Measurements from ENCODE around the gene DISP2. TPM values are rescaled to one million over a fixed set of nuclear protein-coding genes. Genes with fewer than 3 reads are reported as not detected.
A peak's percentile ranks its signal among the peaks of the same experiment; 100 is the strongest.

DISP2 gene
- total RNA-seq, 1 donor from 2014 or later: 0.54 TPM

DNA sequence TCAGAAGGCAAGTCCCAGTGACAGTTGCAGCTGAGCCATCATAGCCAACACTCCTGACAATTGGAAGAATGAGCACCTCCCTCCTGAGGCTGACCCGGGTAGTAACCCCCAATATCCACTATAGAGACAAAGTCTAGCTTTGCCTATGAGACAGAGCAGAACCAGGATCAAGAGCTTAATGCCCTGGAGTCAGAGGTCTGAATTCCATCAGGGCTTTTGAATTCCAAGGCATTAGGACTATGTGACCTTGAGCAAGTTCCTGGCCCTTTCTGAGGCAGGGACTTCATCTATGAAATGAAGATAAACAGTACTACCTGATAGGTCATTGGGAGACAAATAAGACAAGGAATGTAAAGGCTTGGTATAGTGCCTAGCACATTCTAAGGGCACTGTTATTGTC is 37.6 kb upstream of the DISP2 start:
- H3K27me3 Mint-ChIP-seq (ENCODE audit: insufficient read depth): peaks cover 28% of the 10 kb centered on the region
- intact Hi-C loops (cut with micrococcal nuclease): loop anchor here (5.0 kb wide), 2 partner anchors 213 to 273 kb away; partner anchors contain the start of gene BMF

DNA sequence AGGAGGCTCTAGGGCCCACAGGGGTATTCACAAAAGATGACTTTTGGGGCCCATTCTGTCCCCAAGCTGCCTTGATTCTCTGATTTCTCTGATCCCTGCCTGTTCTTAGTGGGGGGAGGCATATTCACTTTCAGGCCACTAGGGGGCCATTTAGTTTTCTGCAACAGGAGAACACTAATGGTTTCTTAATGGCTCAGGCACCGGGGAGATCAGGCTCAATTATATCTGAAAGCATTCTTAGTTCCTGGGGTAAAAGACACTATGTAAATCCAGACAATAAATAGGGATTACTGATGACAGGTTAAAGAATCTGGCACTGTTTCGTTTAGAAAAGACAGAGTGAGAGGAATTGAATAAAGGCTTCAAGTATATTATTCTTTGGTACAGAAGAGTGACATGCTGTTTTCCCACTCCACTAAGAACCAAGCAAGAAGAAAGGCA is 37.1 kb upstream of the DISP2 start:
- intact Hi-C loops (cut with micrococcal nuclease): loop anchor here (1.0 to 5.0 kb wide), 4 partner anchors 17 to 274 kb away; partner anchors contain the start of gene BMF
- H3K27me3 Mint-ChIP-seq (ENCODE audit: insufficient read depth): peaks cover 25% of the 10 kb centered on the region
- H3K9me3 Mint-ChIP-seq: no peaks in the 10 kb centered on the region
- no peak overlapping the region for H3K27ac Mint-ChIP-seq
- DNase-seq (ENCODE audit: low spot score): peak; percentile 47
- H3K4me1 Mint-ChIP-seq (ENCODE audit: low read depth): peaks cover 32% of the 10 kb centered on the region
- peaks cover 5% of the 10 kb centered on the region for H3K36me3 Mint-ChIP-seq (ENCODE audit: low read depth)
- peak overlapping the region; percentile 38 for H3K4me3 Mint-ChIP-seq

More for the DNA sequence above, 37.6 kb upstream of the DISP2 start:
- H3K27ac Mint-ChIP-seq: no peak overlapping the region
- H3K36me3 Mint-ChIP-seq (ENCODE audit: low read depth): peaks cover 4% of the 10 kb centered on the region
- H3K9me3 Mint-ChIP-seq: no peaks in the 10 kb centered on the region
- no peak for DNase-seq (ENCODE audit: low spot score)
- peaks cover 27% of the 10 kb centered on the region for H3K4me1 Mint-ChIP-seq (ENCODE audit: low read depth)
- H3K4me3 Mint-ChIP-seq: no peak overlapping the region

DNA sequence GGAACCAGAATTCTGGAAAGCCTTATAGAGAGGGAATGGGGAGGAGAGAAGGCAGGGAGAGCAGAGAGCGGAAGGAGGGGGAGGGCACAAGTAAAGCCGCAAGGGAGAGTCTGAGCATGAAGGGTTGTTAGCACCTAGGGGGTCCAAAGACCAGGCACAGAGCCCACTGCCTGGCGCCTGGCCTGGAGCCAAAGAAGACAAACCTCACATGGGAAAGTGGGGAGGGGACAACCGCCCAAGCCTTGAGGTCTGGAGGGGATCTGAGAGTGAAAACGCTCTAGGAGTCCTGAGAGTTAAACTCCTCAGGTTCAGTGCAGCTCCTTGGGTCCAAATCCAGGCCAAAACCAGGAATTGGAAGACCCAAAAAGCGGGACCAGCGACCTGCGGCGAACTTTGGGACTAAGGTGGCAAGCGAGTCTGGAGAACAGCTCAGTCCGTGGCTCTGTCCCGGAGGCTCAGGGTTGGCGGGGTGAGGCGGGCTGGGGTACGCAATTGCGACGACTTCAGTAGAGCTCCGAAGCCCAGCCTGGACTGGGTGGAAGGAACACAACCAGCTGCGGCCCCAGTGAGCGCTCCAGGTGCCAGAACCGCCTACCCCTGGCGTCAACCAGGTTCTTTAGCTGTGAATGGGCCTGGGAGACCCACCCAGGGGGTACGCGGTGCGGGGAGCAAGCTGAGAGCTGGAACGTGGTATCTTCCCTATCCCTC is 35.3 kb upstream of the DISP2 start:
- peaks cover 44% of the 10 kb centered on the region for H3K4me1 Mint-ChIP-seq (ENCODE audit: low read depth)
- peaks cover 20% of the 10 kb centered on the region for H3K27me3 Mint-ChIP-seq (ENCODE audit: insufficient read depth)
- H3K4me3 Mint-ChIP-seq: peak overlapping the region; percentile 83
- intact Hi-C loops (cut with micrococcal nuclease): loop anchor here (1.0 to 5.0 kb wide), 5 partner anchors 14 to 275 kb away; partner anchors contain the start of genes BMF and DISP2
- no peaks in the 10 kb centered on the region for H3K9me3 Mint-ChIP-seq
- no peak overlapping the region for H3K27ac Mint-ChIP-seq
- peaks cover 8% of the 10 kb centered on the region for H3K36me3 Mint-ChIP-seq (ENCODE audit: low read depth)
- DNase-seq (ENCODE audit: low spot score): no peak

DNA sequence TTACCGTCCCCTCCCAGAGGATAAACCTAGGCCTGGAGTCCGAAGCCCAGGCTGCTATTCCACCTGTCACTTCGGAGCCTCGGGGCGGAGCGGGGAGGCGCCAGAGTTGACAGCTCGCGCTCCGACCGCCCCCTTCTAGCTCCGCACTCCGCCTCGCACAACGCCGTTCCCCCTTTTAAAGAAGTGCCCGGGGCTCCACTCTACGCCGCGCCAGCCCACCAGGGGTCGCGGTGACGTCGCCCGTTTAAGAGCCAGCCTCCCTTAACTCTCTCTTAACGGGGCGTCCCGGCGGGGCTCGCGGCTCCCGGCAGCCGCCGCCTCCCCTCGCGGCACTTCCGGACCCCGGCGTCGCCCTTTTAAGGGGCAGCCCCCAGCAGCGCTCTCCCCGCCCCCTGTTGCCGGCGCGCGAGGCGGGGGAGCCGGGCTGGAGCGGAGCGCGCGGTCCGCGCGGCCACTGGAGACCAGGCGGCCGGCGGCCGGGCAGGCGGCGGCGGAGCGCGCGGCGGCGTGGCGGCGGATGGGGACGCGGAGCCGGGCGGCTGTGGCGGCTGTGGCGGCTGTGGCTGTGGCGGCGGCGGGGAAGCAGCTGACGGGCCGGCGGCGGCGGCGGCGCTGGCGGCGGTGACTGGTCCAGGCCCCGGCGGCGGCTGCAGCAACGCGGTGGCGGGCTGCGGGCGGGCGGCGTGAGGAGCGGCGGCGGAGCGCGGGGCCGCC is 34.6 kb upstream of the DISP2 start, which contains the start of gene INAFM2:
Gene INAFM2, plus strand, starts transcription at position 454 of the 714 bp plus-strand sequence. CDS start 364 bp downstream, outside the sequence.
- peak within 1 kb of the TSS; percentile 83 for H3K4me3 Mint-ChIP-seq
- H3K36me3 Mint-ChIP-seq (ENCODE audit: low read depth): peaks cover 8% of the 10 kb centered on the region
- intact Hi-C loops (cut with micrococcal nuclease): loop anchor here (1.0 to 5.0 kb wide), 5 partner anchors 15 to 276 kb away; partner anchors contain the start of genes BMF and DISP2

DNA sequence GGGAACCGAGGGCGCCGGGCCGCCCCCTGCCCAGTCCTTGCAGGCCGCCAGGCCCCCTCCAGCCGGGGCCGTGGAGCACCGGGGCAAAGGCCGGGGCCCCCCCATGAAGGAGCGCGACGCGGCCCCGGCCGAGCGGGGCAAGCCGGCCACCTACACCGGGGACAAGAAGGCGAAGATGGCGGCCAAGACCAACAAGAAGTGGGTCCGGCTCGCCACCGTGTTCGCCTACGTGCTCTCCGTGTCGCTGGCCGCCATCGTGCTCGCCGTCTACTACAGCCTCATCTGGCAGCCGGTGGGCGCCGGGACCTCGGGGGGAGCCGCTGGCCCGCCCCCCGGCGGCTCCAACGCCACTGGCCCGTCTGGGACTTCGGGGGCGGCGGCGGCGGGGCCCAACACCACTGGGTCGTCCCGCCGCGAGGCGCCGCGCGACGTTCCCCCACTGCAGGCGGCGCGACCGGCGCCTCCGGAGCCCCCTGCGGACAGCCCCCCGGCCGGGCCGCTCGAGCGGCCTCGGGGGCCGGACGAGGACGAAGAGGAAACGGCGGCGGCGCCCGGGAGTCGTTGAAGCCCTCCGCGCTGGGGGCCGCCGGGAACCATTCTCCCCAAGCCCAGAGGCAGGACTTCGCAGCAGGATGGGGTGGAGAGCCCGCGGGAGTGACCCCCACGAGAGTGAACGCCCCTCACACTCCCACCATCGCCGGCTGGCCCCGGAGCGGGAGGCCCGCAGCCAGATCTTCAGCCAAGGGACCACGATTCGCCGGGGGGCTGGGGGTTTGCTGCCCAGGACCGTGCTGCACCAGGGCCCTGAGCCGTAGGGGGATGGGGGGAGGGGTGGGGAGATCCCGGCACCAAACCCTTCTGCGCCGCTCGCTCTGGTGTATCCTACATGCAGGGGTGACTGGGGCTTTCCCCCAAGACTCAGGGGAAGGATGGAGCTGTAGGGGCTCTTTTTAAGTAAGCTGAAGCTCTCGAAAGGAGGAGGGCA is 33.8 kb upstream of the DISP2 start:
- intact Hi-C loops (cut with micrococcal nuclease): loop anchor here (1.0 to 5.0 kb wide), 5 partner anchors 16 to 277 kb away; partner anchors contain the start of genes BMF and DISP2
- H3K27me3 Mint-ChIP-seq (ENCODE audit: insufficient read depth): peaks cover 15% of the 10 kb centered on the region
- H3K9me3 Mint-ChIP-seq: no peaks in the 10 kb centered on the region
- H3K36me3 Mint-ChIP-seq (ENCODE audit: low read depth): peaks cover 8% of the 10 kb centered on the region
- H3K4me1 Mint-ChIP-seq (ENCODE audit: low read depth): peaks cover 58% of the 10 kb centered on the region
- peak; percentile 8 for DNase-seq (ENCODE audit: low spot score)
- no peak overlapping the region for H3K27ac Mint-ChIP-seq
- H3K4me3 Mint-ChIP-seq: peak overlapping the region; percentile 80

More for the DNA sequence above, 34.6 kb upstream of the DISP2 start, which contains the start of gene INAFM2:
- Mint-ChIP-seq H3K27ac (no peak within 1 kb of the TSS), H3K27me3 (ENCODE audit: insufficient read depth) (peaks cover 15% of the 10 kb centered on the region), H3K4me1 (ENCODE audit: low read depth) (peaks cover 52% of the 10 kb centered on the region), H3K9me3 (no peaks in the 10 kb centered on the region)
- DNase-seq (ENCODE audit: low spot score): peak; percentile 83

DNA sequence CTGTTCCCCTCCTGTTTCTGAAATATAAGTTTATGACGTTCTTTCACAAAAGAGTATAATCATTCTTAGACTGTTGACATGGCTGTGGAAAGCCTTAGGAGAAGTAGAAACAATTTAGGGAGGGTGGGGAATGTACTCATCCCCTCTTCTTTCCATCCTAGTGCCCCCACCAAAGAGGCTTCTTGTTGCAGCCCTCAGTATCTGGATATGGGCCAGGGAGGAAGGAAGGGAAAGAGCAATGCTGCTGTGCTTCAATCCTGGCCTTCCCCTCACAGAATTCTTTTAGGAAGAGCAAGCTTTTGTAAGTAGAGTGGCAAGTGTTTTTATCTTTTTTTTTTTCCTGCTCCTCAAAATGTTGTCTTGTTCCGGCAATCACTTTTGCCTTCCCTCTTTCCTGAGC is 32.8 kb upstream of the DISP2 start:
- H3K4me1 Mint-ChIP-seq (ENCODE audit: low read depth): peaks cover 58% of the 10 kb centered on the region
- H3K4me3 Mint-ChIP-seq: peak overlapping the region; percentile 80
- no peak for DNase-seq (ENCODE audit: low spot score)
- H3K36me3 Mint-ChIP-seq (ENCODE audit: low read depth): peaks cover 8% of the 10 kb centered on the region
- intact Hi-C loops (cut with micrococcal nuclease): no loop called here
- peaks cover 13% of the 10 kb centered on the region for H3K27me3 Mint-ChIP-seq (ENCODE audit: insufficient read depth)
- no peaks in the 10 kb centered on the region for H3K9me3 Mint-ChIP-seq
- H3K27ac Mint-ChIP-seq: no peak overlapping the region

DNA sequence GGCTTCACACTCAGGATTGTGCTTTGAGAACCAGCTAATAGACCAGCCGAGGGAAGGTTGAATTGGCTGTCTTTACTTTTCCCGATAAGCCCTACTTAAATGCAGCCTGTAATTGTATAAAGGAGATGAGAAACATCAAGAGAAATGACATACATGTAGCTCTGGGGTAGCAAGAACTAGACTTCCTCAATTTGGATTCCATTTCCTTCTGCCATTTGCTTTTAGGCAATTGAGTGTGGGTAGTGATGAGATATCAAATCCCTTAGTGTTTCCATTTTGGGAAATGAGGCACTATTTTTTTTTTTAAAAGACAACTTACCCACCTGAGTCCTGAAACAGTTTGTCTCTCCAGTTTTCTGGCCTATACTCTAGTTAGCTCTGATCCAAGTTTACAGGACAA is 32.3 kb upstream of the DISP2 start:
- H3K27me3 Mint-ChIP-seq (ENCODE audit: insufficient read depth): peaks cover 11% of the 10 kb centered on the region
- peak overlapping the region; percentile 80 for H3K4me3 Mint-ChIP-seq
- no peak overlapping the region for H3K27ac Mint-ChIP-seq
- DNase-seq (ENCODE audit: low spot score): no peak
- intact Hi-C loops (cut with micrococcal nuclease): no loop called here
- no peaks in the 10 kb centered on the region for H3K9me3 Mint-ChIP-seq
- H3K4me1 Mint-ChIP-seq (ENCODE audit: low read depth): peaks cover 58% of the 10 kb centered on the region
- peaks cover 8% of the 10 kb centered on the region for H3K36me3 Mint-ChIP-seq (ENCODE audit: low read depth)

DNA sequence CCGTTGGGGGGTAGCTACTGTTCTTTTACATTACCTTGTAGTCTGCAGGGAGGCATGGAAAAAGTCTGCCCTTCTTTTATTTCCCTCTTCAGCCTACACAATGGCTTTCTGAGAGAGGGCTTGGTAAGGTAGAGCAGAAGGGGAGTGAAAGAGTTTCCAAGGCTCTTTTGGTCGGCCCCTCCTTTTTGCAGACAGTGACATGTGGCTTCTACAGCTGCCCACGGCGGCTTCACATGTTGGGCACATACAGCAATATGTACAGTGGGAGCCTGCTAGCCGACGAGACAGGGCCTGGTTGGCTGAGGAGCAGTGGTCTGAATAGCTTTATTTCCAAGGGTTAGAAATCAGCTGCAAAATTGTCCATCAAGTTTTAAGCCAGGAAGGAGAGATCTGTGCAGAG is 30.6 kb upstream of the DISP2 start:
- H3K36me3 Mint-ChIP-seq (ENCODE audit: low read depth): peaks cover 8% of the 10 kb centered on the region
- intact Hi-C loops (cut with micrococcal nuclease): no loop called here
- no peak overlapping the region for H3K4me3 Mint-ChIP-seq
- peaks cover 11% of the 10 kb centered on the region for H3K27me3 Mint-ChIP-seq (ENCODE audit: insufficient read depth)
- peaks cover 45% of the 10 kb centered on the region for H3K4me1 Mint-ChIP-seq (ENCODE audit: low read depth)
- no peaks in the 10 kb centered on the region for H3K9me3 Mint-ChIP-seq
- no peak overlapping the region for H3K27ac Mint-ChIP-seq
- no peak for DNase-seq (ENCODE audit: low spot score)

DNA sequence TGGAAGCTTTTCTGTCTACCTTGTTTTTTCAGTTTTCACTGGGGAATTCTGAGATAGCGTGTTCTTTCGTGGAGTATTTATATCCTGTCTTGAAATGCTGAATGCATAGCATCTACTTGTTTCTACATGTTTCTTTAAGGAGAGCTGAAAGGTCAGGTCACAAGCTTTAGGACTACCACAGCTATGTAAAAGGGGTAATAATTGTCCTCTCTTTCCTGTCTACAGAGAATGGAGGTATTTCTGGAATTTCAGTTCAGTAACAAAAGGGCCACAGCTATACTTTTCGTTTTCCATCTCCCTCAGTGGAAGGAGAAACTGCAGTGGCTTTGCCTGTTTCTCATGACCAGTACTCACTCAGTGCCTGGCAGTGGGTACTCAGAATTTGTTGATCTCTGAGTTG is 29.8 kb upstream of the DISP2 start:
- intact Hi-C loops (cut with micrococcal nuclease): no loop called here
- Mint-ChIP-seq H3K4me1 (ENCODE audit: low read depth) (peaks cover 40% of the 10 kb centered on the region), H3K27ac (no peak overlapping the region), H3K9me3 (no peaks in the 10 kb centered on the region), H3K27me3 (ENCODE audit: insufficient read depth) (peaks cover 11% of the 10 kb centered on the region), H3K36me3 (ENCODE audit: low read depth) (peaks cover 8% of the 10 kb centered on the region), H3K4me3 (no peak overlapping the region)
- no peak for DNase-seq (ENCODE audit: low spot score)

DNA sequence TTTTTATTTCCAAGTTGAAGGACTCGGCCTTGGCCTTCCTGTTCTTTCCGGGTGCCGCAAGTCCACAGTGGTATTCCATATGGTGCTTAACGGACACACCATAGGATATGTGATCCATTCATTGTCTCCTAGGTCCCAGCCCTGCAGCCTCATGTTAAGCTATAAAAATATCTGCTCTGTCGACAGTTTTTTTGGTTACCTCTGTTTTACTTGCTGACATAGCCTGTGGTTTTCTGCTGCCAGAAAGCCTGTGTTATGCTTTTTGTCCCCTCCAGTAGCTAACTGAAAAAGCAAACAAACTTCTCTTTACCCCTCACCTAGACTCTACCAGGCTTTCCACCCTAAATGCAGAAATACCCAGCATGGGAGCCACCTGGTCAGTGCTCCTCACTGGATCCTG is 29.3 kb upstream of the DISP2 start:
- Mint-ChIP-seq H3K27ac (no peak overlapping the region), H3K4me1 (ENCODE audit: low read depth) (peaks cover 43% of the 10 kb centered on the region), H3K9me3 (no peaks in the 10 kb centered on the region), H3K27me3 (ENCODE audit: insufficient read depth) (peaks cover 11% of the 10 kb centered on the region), H3K4me3 (no peak overlapping the region), H3K36me3 (ENCODE audit: low read depth) (peaks cover 8% of the 10 kb centered on the region)
- DNase-seq (ENCODE audit: low spot score): no peak
- intact Hi-C loops (cut with micrococcal nuclease): no loop called here

DNA sequence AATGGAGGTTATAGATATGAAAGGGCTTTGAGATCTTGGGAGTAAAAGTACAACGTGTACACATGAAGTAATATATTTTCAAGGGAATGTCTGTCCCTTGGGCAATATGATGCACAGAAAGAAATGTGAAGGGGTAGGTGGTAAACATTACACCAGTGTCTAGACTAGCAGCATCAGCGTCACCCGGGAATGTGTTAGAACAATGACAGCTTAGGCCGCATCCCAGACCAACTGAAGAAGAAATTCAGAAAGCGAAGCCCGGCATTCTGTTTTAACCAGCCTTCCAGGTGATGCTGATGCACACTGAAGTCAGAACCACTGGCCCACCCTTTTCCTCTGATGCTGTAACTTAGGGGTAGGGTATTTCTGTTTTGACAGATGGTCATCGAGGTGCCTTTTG is 28.2 kb upstream of the DISP2 start:
- H3K4me1 Mint-ChIP-seq (ENCODE audit: low read depth): peaks cover 50% of the 10 kb centered on the region
- H3K27me3 Mint-ChIP-seq (ENCODE audit: insufficient read depth): peaks cover 11% of the 10 kb centered on the region
- DNase-seq (ENCODE audit: low spot score): no peak
- intact Hi-C loops (cut with micrococcal nuclease): no loop called here
- no peaks in the 10 kb centered on the region for H3K9me3 Mint-ChIP-seq
- H3K4me3 Mint-ChIP-seq: no peak overlapping the region
- peaks cover 8% of the 10 kb centered on the region for H3K36me3 Mint-ChIP-seq (ENCODE audit: low read depth)
- H3K27ac Mint-ChIP-seq: no peak overlapping the region

DNA sequence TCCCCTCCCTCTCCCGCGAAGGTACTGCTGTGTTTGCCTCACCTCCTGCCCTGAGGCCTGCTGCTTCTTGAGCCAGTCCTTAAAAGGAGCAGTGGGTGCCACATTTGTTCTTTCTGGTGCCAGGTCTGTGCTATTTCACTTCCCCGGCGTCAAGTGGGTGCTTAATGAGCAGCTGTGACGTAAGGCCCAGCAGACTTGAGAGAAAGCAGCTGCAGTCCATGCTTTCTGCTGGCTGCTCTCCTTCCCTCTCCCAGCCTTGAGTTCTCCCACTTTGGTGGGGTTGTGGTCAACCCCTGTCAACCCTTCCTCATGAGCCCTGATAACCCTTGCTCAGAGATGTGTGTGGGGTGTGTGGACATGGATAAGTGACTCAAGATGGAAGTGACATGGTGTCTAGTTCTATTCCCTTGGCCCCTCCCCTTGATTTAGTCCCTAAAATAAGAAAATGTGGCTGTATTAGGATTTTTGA is 27.6 kb upstream of the DISP2 start:
- H3K27ac Mint-ChIP-seq: no peak overlapping the region
- no peaks in the 10 kb centered on the region for H3K9me3 Mint-ChIP-seq
- H3K4me1 Mint-ChIP-seq (ENCODE audit: low read depth): peaks cover 44% of the 10 kb centered on the region
- H3K27me3 Mint-ChIP-seq (ENCODE audit: insufficient read depth): peaks cover 6% of the 10 kb centered on the region
- intact Hi-C loops (cut with micrococcal nuclease): no loop called here
- DNase-seq (ENCODE audit: low spot score): no peak
- no peak overlapping the region for H3K4me3 Mint-ChIP-seq
- H3K36me3 Mint-ChIP-seq (ENCODE audit: low read depth): peaks cover 5% of the 10 kb centered on the region
